K562 (cell line): Measurements from ENCODE around the gene DMXL1. TPM values are rescaled to one million over a fixed set of nuclear protein-coding genes. Genes with fewer than 3 reads are reported as not detected.

Experiments
- ATAC-seq: fragments of 200-7000 bp; cut with Tn5 transposase; 3 replicates; pipeline ENCODE4 v1.9.1; 2020; ENCODE audit warnings: moderate library complexity
- BruUV-seq: library from RNA; stranded (reverse); fragments of 400-500 nt; replicated peaks from 2 replicates; lab custom pipeline; 2021; lab: Mats Ljungman, UMichigan
- CTCF ChIA-PET: fragments of 300-600 bp; formaldehyde crosslinking; extraction: SDS; loops from one replicate; lab custom pipeline; 2021; ENCODE audit warnings: low intra/inter-chr PET ratio; lab: Yijun Ruan, JAX
- POLR2A ChIA-PET: fragments of 300-600, 350-650 bp; sonication (Branson Sonifier 250); formaldehyde crosslinking; extraction: SDS; loops from one replicate; lab custom pipeline; 2021; ENCODE audit warnings: antibody characterized with exemption, inconsistent platforms; lab: Yijun Ruan, JAX
- DNase-seq, 4 experiments: peaks; one replicate each; pipeline versions ENCODE4 v3.0.0 to v3.0.0-alpha.2; 2011 to 2018; ENCODE audit warnings: low spot score in 3 of 4, mixed read lengths in 3 of 4; ENCODE audit errors: extremely low read depth in 1 of 4
- FAIRE-seq: peaks from 2 replicates; lab custom pipeline; 2011; peaks lifted over from hg19 to GRCh38; lab: Jason Lieb, UNC
- H2AFZ ChIP-seq: 2 replicates; pipeline ENCODE4 v1.6.0; 2011; ENCODE audit warnings: low read depth, low read length, control low read depth, inconsistent platforms
- H3K27ac ChIP-seq: fragments of 200-600 bp; 3 replicates; pipeline ENCODE4 v1.8.0; 2011; ENCODE audit warnings: low read depth, mild to moderate bottlenecking, control low read depth, inconsistent platforms, low read length, moderate library complexity, mixed read lengths; ENCODE audit errors: extremely low read depth
- H3K27me3 ChIP-seq, 2 experiments: fragments of 300-600 bp in 1 of 2; 2 replicates in 1 of 2; 3 replicates in 1 of 2; pipeline versions ENCODE4 v1.6.0 to v1.8.0; 2011; ENCODE audit warnings: inconsistent platforms in 2 of 2, low read length in 2 of 2, mild to moderate bottlenecking in 1 of 2, mixed read lengths in 1 of 2, moderate library complexity in 1 of 2; ENCODE audit not compliant: control insufficient read depth in 2 of 2, insufficient read depth in 2 of 2
- H3K36me3 ChIP-seq: fragments of 300-600 bp; 3 replicates; pipeline ENCODE4 v1.8.0; 2011; ENCODE audit warnings: mild to moderate bottlenecking, low read length, inconsistent platforms; ENCODE audit not compliant: control insufficient read depth, insufficient read depth
- H3K4me1 ChIP-seq, 2 experiments: fragments of 200-600 bp in 1 of 2; replicated peaks in 1 of 2; 2 replicates in 1 of 2; 3 replicates in 1 of 2; pipeline versions ENCODE4 v1.5.1 to v1.8.0; 2011; ENCODE audit warnings: inconsistent platforms in 2 of 2, low read length in 2 of 2, mild to moderate bottlenecking in 1 of 2, mixed read lengths in 1 of 2, moderate library complexity in 1 of 2; ENCODE audit not compliant: control insufficient read depth in 2 of 2, insufficient read depth in 2 of 2
- H3K4me2 ChIP-seq: 2 replicates; pipeline ENCODE4 v1.6.1; 2011; ENCODE audit warnings: low read length, control low read depth, inconsistent platforms, mixed read lengths; ENCODE audit not compliant: insufficient read depth
- H3K4me3 ChIP-seq: fragments of 200-600 bp; sonication (generic), shearing (Covaris generic); 2 replicates; pipeline ENCODE4 v1.5.1; 2016; ENCODE audit warnings: control low read depth, inconsistent platforms
- H3K79me2 ChIP-seq: fragments of 200-600 bp; 3 replicates; pipeline ENCODE4 v1.8.0; 2011; ENCODE audit warnings: low read length, inconsistent platforms; ENCODE audit not compliant: control insufficient read depth, insufficient read depth
- H3K9ac ChIP-seq, 2 experiments: 2 replicates each; pipeline versions ENCODE4 v1.6.0 to v1.6.1; 2011; ENCODE audit warnings: low read depth in 2 of 2, low read length in 2 of 2, control low read depth in 1 of 2, inconsistent platforms in 1 of 2, mild to moderate bottlenecking in 1 of 2, mixed read lengths in 1 of 2; ENCODE audit not compliant: insufficient read depth in 1 of 2
- H3K9me1 ChIP-seq: one replicate; pipeline ENCODE4 v1.6.0; 2011; ENCODE audit warnings: inconsistent platforms, mild to moderate bottlenecking, low read length, moderate library complexity; ENCODE audit not compliant: control insufficient read depth, insufficient read depth
- H3K9me3 ChIP-seq: replicated peaks from 2 replicates; pipeline ENCODE4 v1.5.1; 2011; ENCODE audit warnings: low read depth, low read length, inconsistent platforms; ENCODE audit not compliant: control insufficient read depth, insufficient read depth
- H4K20me1 ChIP-seq: replicated peaks from 2 replicates; pipeline ENCODE4 v1.6.1; 2011; ENCODE audit warnings: low read length, inconsistent platforms, mixed read lengths; ENCODE audit not compliant: control insufficient read depth, insufficient read depth
- ASH1L ChIP-seq: fragments of 450-650 bp; IDR thresholded peaks from 2 replicates; pipeline ENCODE4 v1.6.1; 2018; ENCODE audit warnings: borderline replicate concordance, mild to moderate bottlenecking, low read depth; ENCODE audit not compliant: partially characterized antibody
- CC2D1A ChIP-seq: fragments of 450-650 bp; IDR thresholded peaks from 2 replicates; pipeline ENCODE4 v1.6.1; 2017; ENCODE audit warnings: mild to moderate bottlenecking
- ETS2 ChIP-seq: IDR thresholded peaks from 2 replicates; pipeline ENCODE4 v1.6.1; 2016; ENCODE audit warnings: borderline replicate concordance, missing genetic modification characterization, mild to moderate bottlenecking, moderate library complexity, missing compliant biosample characterization; ENCODE audit not compliant: poor library complexity, severe bottlenecking
- FIP1L1 ChIP-seq: fragments of 200-400 bp; formaldehyde crosslinking; IDR thresholded peaks from 2 replicates; pipeline ENCODE4 v1.6.1; 2018; ENCODE audit warnings: mild to moderate bottlenecking, low read depth, low read length; ENCODE audit not compliant: poor library complexity, severe bottlenecking
- FOXJ2 ChIP-seq: fragments of 200-800 bp; sonication (Bioruptor generic); IDR thresholded peaks from 2 replicates; pipeline ENCODE4 v1.6.1; 2016; ENCODE audit warnings: missing genetic modification characterization, missing compliant biosample characterization
- LEF1 ChIP-seq: fragments of 450-650 bp; IDR thresholded peaks from 2 replicates; pipeline ENCODE4 v1.6.1; 2016; ENCODE audit warnings: mild to moderate bottlenecking
- MECOM ChIP-seq: fragments of 250-450 bp; sonication (Bioruptor Pico); IDR thresholded peaks from 2 replicates; pipeline ENCODE4 v1.8.0; 2022; ENCODE audit warnings: inconsistent platforms
- NCOA6 ChIP-seq: fragments of 450-650 bp; IDR thresholded peaks from 2 replicates; pipeline ENCODE4 v1.6.1; 2017; ENCODE audit warnings: mild to moderate bottlenecking
- PHB ChIP-seq: fragments of 250-450 bp; sonication (Bioruptor Pico); IDR thresholded peaks from 2 replicates; pipeline ENCODE4 v1.5.0; 2021
- RAD51 ChIP-seq: fragments of 450-650 bp; IDR thresholded peaks from 2 replicates; pipeline ENCODE4 v1.7.1; 2016; ENCODE audit warnings: low read depth, mild to moderate bottlenecking, borderline replicate concordance
- SMC3 ChIP-seq: conservative IDR thresholded peaks from 2 replicates; pipeline ENCODE4 v1.6.1; 2011; ENCODE audit warnings: low read depth, low read length, improper control_type of control experiment; ENCODE audit not compliant: insufficient read depth
- ZNF140 ChIP-seq: fragments of 250-450 bp; sonication (Bioruptor Pico); IDR thresholded peaks from 2 replicates; pipeline ENCODE4 v1.8.0; 2021; ENCODE audit warnings: moderate library complexity, mild to moderate bottlenecking, inconsistent platforms
- ZNF197 ChIP-seq: fragments of 200-800 bp; sonication (Bioruptor generic); IDR thresholded peaks from 2 replicates; pipeline ENCODE4 v1.6.1; 2016; ENCODE audit warnings: low read depth, missing genetic modification characterization, missing compliant biosample characterization
- ZNF740 ChIP-seq, 3 experiments: fragments of 200-800 bp in 1 of 3; sonication (Bioruptor generic) in 1 of 3; sonication (generic) in 1 of 3; formaldehyde crosslinking in 1 of 3; IDR thresholded peaks; 2 replicates each; pipeline versions ENCODE4 v1.6.1 to v1.8.0; 2016 to 2022; ENCODE audit warnings: mild to moderate bottlenecking in 2 of 3, missing compliant biosample characterization in 2 of 3, missing genetic modification characterization in 2 of 3, missing genetic modification reagents in 1 of 3
- WGBS: fragments of 100-300 bp; shearing (Covaris generic); methylation state at CpG from one replicate; pipeline ENCODE4 v1.1.6; 2016; ENCODE audit warnings: low coverage, mixed read lengths; ENCODE audit not compliant: insufficient coverage; ENCODE audit errors: missing lambda C conversion rate; 5-methylcytosine and 5-hydroxymethylcytosine counted together
- in situ Hi-C: fragments of 300-500 bp; cut with MboI; formaldehyde crosslinking; loops from 4 replicates; pipeline ENCODE4 v1.15.0; 2018; ENCODE audit warnings: inconsistent platforms, mixed read lengths
- intact Hi-C: fragments of 100-400 bp; cut with micrococcal nuclease; formaldehyde crosslinking; loops from 2 replicates; pipeline ENCODE4 v1.14.2; 2022
- polyA plus RNA-seq, 8 experiments: library from polyadenylated mRNA; depleted of rRNA in 4 of 8; stranded (reverse) in 5 of 8; unstranded in 3 of 8; fragments of >200 nt; fragmentation: Nextera tagmentation in 2 of 8; fragmentation: Illumina TruSeq in 1 of 8; extraction: Ambion mirVana in 2 of 8; extraction: Trizol in 1 of 8; gene quantifications; 2 replicates each; pipeline versions ENCODE4 v1.2.1 to v1.2.3, GENCODE V29; 2011 to 2014; ENCODE audit warnings: inconsistent platforms in 1 of 8, missing spikeins in 1 of 8
- total RNA-seq, 7 experiments: library from RNA; depleted of rRNA in 6 of 7; stranded (reverse); fragments of >200 nt in 6 of 7; fragmentation: Illumina TruSeq in 2 of 7; extraction: Trizol in 2 of 7; gene quantifications; 2 replicates each; pipeline versions ENCODE4 v1.2.1 to v1.2.3, GENCODE V29; 2011 to 2021; ENCODE audit warnings: low replicate concordance in 1 of 7
- TF ChIP-seq, protein P1 (sequence below): sonication (generic); formaldehyde crosslinking; IDR thresholded peaks from 2 replicates; pipeline ENCODE4 v1.5.0; 2020; ENCODE audit warnings: missing genetic modification reagents
- TF ChIP-seq, protein P2 (sequence below): sonication (generic); formaldehyde crosslinking; IDR thresholded peaks from 2 replicates; pipeline ENCODE4 v1.9.0; 2022; ENCODE audit warnings: mild to moderate bottlenecking, missing genetic modification reagents
- TF ChIP-seq, protein P3 (sequence below): fragments of 250-450 bp; sonication (Bioruptor Pico); IDR thresholded peaks from 2 replicates; pipeline ENCODE4 v1.8.0; 2021; ENCODE audit warnings: moderate library complexity, mild to moderate bottlenecking, inconsistent platforms

Gene DMXL1
- total and polyA plus RNA-seq, 9 of the 15 experiments (the other 6 are each of a cell fraction or from before 2014, with no cell fraction given), result 8.3 to 40.3 (median 30.6) TPM

- intact Hi-C loops, result no loop called here
- WGBS, result 81% methylated on average over 6 of the region's 6 CpGs
- no peaks in the 10 kb centered on the region for H3K9me3 ChIP-seq
- H3K4me3 ChIP-seq, result no peak overlapping the region
- no peak overlapping the region for H3K27ac ChIP-seq
- no peaks in the 10 kb centered on the region for H3K79me2 ChIP-seq
- H3K27me3 ChIP-seq, result no peaks in the 10 kb centered on the region
- H2AFZ ChIP-seq, result no peak overlapping the region
- no peaks in the 10 kb centered on the region for H4K20me1 ChIP-seq
- ATAC-seq (no peak), DNase-seq (no peak), FAIRE-seq (no peak)
- POLR2A ChIA-PET, result interaction anchor here (1.0 to 1.4 kb wide), 2 partner anchors 12 to 26 kb away, joined by 3 to 6 read pairs; no protein-coding TSS in a partner anchor
- no TSS peak for BruUV-seq
- H3K36me3 ChIP-seq, result peaks cover 27% of the 10 kb centered on the region; the same call in 2 of the 3 replicates
- no peak overlapping the region for H3K4me2 ChIP-seq
- H3K9me1 ChIP-seq, result no peaks in the 10 kb centered on the region
- no peak overlapping the region for H3K9ac ChIP-seq
- CTCF ChIA-PET, result no interaction called here
- peaks cover 0 to under 1% of the 10 kb centered on the region in 2 experiments; a peak in 1 of 5 replicates for H3K4me1 ChIP-seq
- TF ChIP-seq SMC3 (no peak), LEF1 (no peak), FIP1L1 (no peak), ZNF140 (CRISPR knock-in tag) (no peak), PHB (CRISPR knock-in tag) (no peak), FOXJ2 (tag) (no peak), ASH1L (no peak), MECOM (CRISPR knock-in tag) (no peak), RAD51 (no peak), ZNF197 (CRISPR knock-in tag) (no peak), ETS2 (no peak), ZNF740 (CRISPR knock-in tag; IDR thresholded peaks at IDR 0.05) (no peak), ZNF740 (tag; IDR thresholded peaks at IDR 0.05) (no peak), CC2D1A (no peak), NCOA6 (no peak)
- TF ChIP-seq, protein P1, sequence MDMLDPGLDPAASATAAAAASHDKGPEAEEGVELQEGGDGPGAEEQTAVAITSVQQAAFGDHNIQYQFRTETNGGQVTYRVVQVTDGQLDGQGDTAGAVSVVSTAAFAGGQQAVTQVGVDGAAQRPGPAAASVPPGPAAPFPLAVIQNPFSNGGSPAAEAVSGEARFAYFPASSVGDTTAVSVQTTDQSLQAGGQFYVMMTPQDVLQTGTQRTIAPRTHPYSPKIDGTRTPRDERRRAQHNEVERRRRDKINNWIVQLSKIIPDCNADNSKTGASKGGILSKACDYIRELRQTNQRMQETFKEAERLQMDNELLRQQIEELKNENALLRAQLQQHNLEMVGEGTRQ (CRISPR knock-in tag), result no peak
- TF ChIP-seq, protein P2, sequence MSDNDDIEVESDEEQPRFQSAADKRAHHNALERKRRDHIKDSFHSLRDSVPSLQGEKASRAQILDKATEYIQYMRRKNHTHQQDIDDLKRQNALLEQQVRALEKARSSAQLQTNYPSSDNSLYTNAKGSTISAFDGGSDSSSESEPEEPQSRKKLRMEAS (CRISPR knock-in tag), result no peak
- TF ChIP-seq, protein P3, sequence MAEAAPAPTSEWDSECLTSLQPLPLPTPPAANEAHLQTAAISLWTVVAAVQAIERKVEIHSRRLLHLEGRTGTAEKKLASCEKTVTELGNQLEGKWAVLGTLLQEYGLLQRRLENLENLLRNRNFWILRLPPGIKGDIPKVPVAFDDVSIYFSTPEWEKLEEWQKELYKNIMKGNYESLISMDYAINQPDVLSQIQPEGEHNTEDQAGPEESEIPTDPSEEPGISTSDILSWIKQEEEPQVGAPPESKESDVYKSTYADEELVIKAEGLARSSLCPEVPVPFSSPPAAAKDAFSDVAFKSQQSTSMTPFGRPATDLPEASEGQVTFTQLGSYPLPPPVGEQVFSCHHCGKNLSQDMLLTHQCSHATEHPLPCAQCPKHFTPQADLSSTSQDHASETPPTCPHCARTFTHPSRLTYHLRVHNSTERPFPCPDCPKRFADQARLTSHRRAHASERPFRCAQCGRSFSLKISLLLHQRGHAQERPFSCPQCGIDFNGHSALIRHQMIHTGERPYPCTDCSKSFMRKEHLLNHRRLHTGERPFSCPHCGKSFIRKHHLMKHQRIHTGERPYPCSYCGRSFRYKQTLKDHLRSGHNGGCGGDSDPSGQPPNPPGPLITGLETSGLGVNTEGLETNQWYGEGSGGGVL, result no peak
- in situ Hi-C loops, result no loop called here
Observed at GRCh38 chr5:119218830-119219782, 148.2 kb downstream of the DMXL1 start.
